ENCODE data around the gene GPN1. TPM values are rescaled to one million over a fixed set of nuclear protein-coding genes. Genes with fewer than 3 reads are reported as not detected.

The GPN1 gene
- total RNA-seq, 1 experiment from 2014 or later: 45.1 TPM

GRCh38 chr2:27697660-27698059 is 68.8 kb downstream of the GPN1 start:
- CTCF ChIA-PET: interaction anchor here (0.6 kb wide), 1 partner anchor 1091 kb away, joined by 3 read pairs; no protein-coding TSS in a partner anchor
- H3F3A ChIP-seq (ENCODE audit: insufficient read depth, low read depth): peaks cover 12% of the 10 kb centered on the region
- no peak overlapping the region for H3K27ac ChIP-seq
- intact Hi-C loops (cut with micrococcal nuclease; ENCODE audit: unreplicated experiment): no loop called here
- H2AFZ ChIP-seq: no peak overlapping the region
- no peaks in the 10 kb centered on the region for H3K9me3 ChIP-seq (ENCODE audit: insufficient read depth, low read depth)
- no peaks in the 10 kb centered on the region for H3K9me2 ChIP-seq (ENCODE audit: insufficient read depth)
- no peaks in the 10 kb centered on the region for H4K20me1 ChIP-seq (ENCODE audit: insufficient read depth)
- H3K4me3 ChIP-seq: no peak overlapping the region
- TF ChIP-seq CTCF (conservative IDR thresholded peaks at IDR 0.05) (no peak), EZH2 (IDR thresholded peaks at IDR 0.05; ENCODE audit: low read depth) (no peak)
- no peaks in the 10 kb centered on the region for H3K79me2 ChIP-seq (ENCODE audit: low read depth)
- no TSS peak for BruUV-seq (replicated peaks)
- H3K36me3 ChIP-seq (ENCODE audit: low read depth): peaks cover 11% of the 10 kb centered on the region; the same call in 1 of the 2 replicates
- DNase-seq: no peak
- H3K4me2 ChIP-seq: no peak overlapping the region
- no peaks in the 10 kb centered on the region for H3K27me3 ChIP-seq (ENCODE audit: insufficient read depth, low read depth)
- POLR2A ChIA-PET (ENCODE audit: unreplicated experiment): no interaction called here
- H3K4me1 ChIP-seq (replicated peaks; ENCODE audit: insufficient read depth): no peaks in the 10 kb centered on the region

Other genes with a start within 250 kb of the GPN1 start
- gene ZNF513, start 248.3 kb upstream of the GPN1 start, total RNA-seq (2021): 4.1 and 4.5 TPM in 2 replicates
- 114 and 136 TPM in 2 replicates for gene PPM1G, start 219.5 kb upstream of the GPN1 start, total RNA-seq (2021)
- gene NRBP1, start 200.4 kb upstream of the GPN1 start, total RNA-seq (2021): 67.9 and 83.9 TPM in 2 replicates
- gene KRTCAP3, start 186.7 kb upstream of the GPN1 start, total RNA-seq (2021): 62.9 and 91.7 TPM in 2 replicates
- 26.2 and 27.2 TPM in 2 replicates for gene IFT172, start 139.3 kb upstream of the GPN1 start, total RNA-seq (2021)
- 5.3 and 6.3 TPM in 2 replicates for gene FNDC4, start 133.8 kb upstream of the GPN1 start, total RNA-seq (2021)
- 3.4 and 4.0 TPM in 2 replicates for gene GCKR, start 132.2 kb upstream of the GPN1 start, total RNA-seq (2021)
- 27.1 and 40.6 TPM in 2 replicates for gene ZNF512, start 46.0 kb upstream of the GPN1 start, total RNA-seq (2021)
- 1.9 and 2.9 TPM in 2 replicates for gene CCDC121, start within 50 bp of the GPN1 start, total RNA-seq (2021)
- gene SUPT7L, start 34.6 kb downstream of the GPN1 start, total RNA-seq (2021): 29.3 and 33.0 TPM in 2 replicates
- 18.5 and 22.7 TPM in 2 replicates for gene SLC4A1AP, start 34.8 kb downstream of the GPN1 start, total RNA-seq (2021)
- gene MRPL33, start 142.7 kb downstream of the GPN1 start, total RNA-seq (2021): 81.9 and 86.3 TPM in 2 replicates